ENCODE measurements around the gene GPR3. TPM values are rescaled to one million over a fixed set of nuclear protein-coding genes. Genes with fewer than 3 reads are reported as not detected.

The GPR3 gene
- total RNA-seq, 4 donors from 2014 or later: 0.55 to 1.9 TPM; not detected in 2

DNA sequence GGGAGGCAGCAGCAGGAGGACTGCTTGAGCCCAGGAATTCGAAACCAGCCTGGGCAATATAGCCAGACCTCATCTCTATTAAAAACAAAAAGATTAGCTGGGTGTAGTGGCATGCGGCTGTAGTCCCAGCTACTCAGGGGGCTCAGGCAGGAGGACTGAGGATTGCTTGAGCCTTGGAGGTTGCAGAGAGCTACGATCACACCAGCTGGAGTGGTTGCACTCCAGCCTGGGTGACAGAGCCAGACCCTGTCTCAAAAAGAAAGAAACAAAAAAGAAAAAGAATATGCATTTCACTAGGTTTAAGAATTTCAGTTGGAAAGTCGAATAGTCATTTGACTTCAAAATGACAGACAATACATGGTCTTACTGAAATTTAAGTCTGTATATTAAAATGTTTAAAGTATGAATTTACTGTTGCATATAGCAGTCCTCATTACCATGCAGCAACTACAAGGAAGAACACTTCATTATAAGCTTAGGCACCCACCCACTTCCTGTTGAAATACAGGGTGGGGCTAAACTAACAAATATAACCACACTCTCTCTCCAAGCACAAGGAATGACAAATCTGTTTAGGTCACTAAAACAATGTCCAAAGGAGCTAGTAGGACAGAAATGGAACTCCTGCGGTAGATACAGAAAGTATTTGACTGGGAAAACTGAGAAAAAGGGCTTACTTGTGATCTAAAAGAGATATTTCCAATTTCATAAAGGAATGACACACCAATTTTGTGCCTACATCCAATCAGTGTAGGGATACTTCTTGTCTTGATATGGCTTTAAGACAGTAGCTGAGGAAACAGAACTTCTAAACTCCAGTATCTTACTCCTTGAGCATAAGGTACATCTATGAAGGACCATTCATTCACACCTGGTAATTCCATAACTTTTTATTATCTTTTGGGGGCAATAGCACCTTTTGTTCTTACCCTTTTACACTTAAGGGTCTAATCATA, 44.1 kb downstream of the GPR3 start:
- no peak overlapping the region for H3K4me3 ChIP-seq
- H3K9me3 ChIP-seq: no peaks in the 10 kb centered on the region
- H3K4me1 ChIP-seq: peaks cover 14 to 15% of the 10 kb centered on the region in 2 donors
- intact Hi-C loops (cut with DNase I; ENCODE audit: low total_unique reads): no loop called here
- H3K27ac ChIP-seq: peak overlapping the region; percentile 40 to 75
- no peak for DNase-seq
- peak in 1 of 2 donors; percentile 58 for TF ChIP-seq POLR2A (IDR thresholded peaks at IDR 0.05)
- TF ChIP-seq, protein P1, sequence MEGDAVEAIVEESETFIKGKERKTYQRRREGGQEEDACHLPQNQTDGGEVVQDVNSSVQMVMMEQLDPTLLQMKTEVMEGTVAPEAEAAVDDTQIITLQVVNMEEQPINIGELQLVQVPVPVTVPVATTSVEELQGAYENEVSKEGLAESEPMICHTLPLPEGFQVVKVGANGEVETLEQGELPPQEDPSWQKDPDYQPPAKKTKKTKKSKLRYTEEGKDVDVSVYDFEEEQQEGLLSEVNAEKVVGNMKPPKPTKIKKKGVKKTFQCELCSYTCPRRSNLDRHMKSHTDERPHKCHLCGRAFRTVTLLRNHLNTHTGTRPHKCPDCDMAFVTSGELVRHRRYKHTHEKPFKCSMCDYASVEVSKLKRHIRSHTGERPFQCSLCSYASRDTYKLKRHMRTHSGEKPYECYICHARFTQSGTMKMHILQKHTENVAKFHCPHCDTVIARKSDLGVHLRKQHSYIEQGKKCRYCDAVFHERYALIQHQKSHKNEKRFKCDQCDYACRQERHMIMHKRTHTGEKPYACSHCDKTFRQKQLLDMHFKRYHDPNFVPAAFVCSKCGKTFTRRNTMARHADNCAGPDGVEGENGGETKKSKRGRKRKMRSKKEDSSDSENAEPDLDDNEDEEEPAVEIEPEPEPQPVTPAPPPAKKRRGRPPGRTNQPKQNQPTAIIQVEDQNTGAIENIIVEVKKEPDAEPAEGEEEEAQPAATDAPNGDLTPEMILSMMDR (IDR thresholded peaks at IDR 0.05): no peak
- no peaks in the 10 kb centered on the region for H3K27me3 ChIP-seq
- no peaks in the 10 kb centered on the region for H3K36me3 ChIP-seq

GRCh38 chr1:27438621-27439061, 46.2 kb downstream of the GPR3 start:
- H3K4me1 ChIP-seq: peaks cover 7 to 15% of the 10 kb centered on the region in 2 donors
- TF ChIP-seq, protein P1 (IDR thresholded peaks at IDR 0.05): no peak
- TF ChIP-seq POLR2A (IDR thresholded peaks at IDR 0.05): no peak
- no peaks in the 10 kb centered on the region for H3K27me3 ChIP-seq
- DNase-seq: no peak
- intact Hi-C loops (cut with DNase I; ENCODE audit: low total_unique reads): no loop called here
- no peak overlapping the region for H3K4me3 ChIP-seq
- H3K27ac ChIP-seq: no peak overlapping the region
- H3K36me3 ChIP-seq: no peaks in the 10 kb centered on the region
- no peaks in the 10 kb centered on the region for H3K9me3 ChIP-seq

- TF ChIP-seq, protein P1 (IDR thresholded peaks at IDR 0.05): no peak
- TF ChIP-seq POLR2A (IDR thresholded peaks at IDR 0.05): no peak
- Histone ChIP-seq H3K9me3 (no peaks in the 10 kb centered on the region), H3K36me3 (no peaks in the 10 kb centered on the region), H3K4me1 (peaks cover 7 to 15% of the 10 kb centered on the region in 2 donors), H3K27me3 (no peaks in the 10 kb centered on the region), H3K27ac (no peak overlapping the region), H3K4me3 (no peak overlapping the region)
- intact Hi-C loops (cut with DNase I; ENCODE audit: low total_unique reads): no loop called here
- no peak for DNase-seq
Measured at GRCh38 chr1:27439150-27439549, 46.7 kb downstream of the GPR3 start.

DNA sequence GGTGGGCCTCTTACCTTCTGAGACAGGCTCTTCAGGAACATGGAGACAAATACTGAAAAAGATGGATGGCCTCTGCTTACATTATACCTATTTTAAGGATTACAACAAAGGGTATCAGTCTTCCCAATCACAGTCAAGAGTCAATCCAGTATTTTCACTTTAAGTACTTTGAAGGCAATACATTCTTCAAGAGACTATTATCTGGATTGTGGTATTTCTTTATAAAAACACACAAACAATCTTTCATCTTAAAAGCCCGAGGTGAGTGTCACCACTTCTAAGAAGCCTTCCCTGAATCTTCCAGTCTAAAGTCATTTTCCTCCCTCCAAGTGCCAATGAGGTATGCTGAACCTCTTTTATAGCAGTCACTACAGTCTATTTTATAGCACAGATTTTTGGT, 52.2 kb downstream of the GPR3 start:
- DNase-seq: no peak
- no peaks in the 10 kb centered on the region for H3K27me3 ChIP-seq
- intact Hi-C loops (cut with DNase I; ENCODE audit: low total_unique reads): no loop called here
- no peaks in the 10 kb centered on the region for H3K9me3 ChIP-seq
- no peak for TF ChIP-seq POLR2A (IDR thresholded peaks at IDR 0.05)
- TF ChIP-seq, protein P1 (IDR thresholded peaks at IDR 0.05): no peak
- H3K4me1 ChIP-seq: no peaks in the 10 kb centered on the region
- H3K4me3 ChIP-seq: no peak overlapping the region
- no peaks in the 10 kb centered on the region for H3K36me3 ChIP-seq
- no peak overlapping the region for H3K27ac ChIP-seq

Other genes with a start within 250 kb of the GPR3 start
- 10 to 100 TPM in 2 of 4 donors, 1 to 10 TPM in 2; 3.1 to 33.6 (median 18.4) TPM for gene SLC9A1, start 237.5 kb upstream of the GPR3 start, total RNA-seq
- 10 to 100 TPM in 3 of 4 donors, 1 to 10 TPM in 1; 5.6 to 45.8 (median 34.2) TPM for gene WDTC1, start 158.0 kb upstream of the GPR3 start, total RNA-seq
- 10 to 100 TPM in 2 of 4 donors, 1 to 10 TPM in 2; 9.7 to 43.9 (median 18.6) TPM for gene TMEM222, start 70.5 kb upstream of the GPR3 start, total RNA-seq
- 10 to 100 TPM in 1 of 4 donors, 1 to 10 TPM in 2, not detected in 1; 1.6 to 11.3 (median 4.8) TPM for gene SYTL1, start 50.6 kb upstream of the GPR3 start, total RNA-seq
- gene MAP3K6, start 25.7 kb upstream of the GPR3 start, total RNA-seq: 100 to 1,000 TPM in 1 of 4 donors, 10 to 100 TPM in 3; 10.9 to 124 (median 16.5) TPM
- 1 to 10 TPM in 3 of 4 donors, not detected in 1; 2.1 to 4.7 (median 2.4) TPM for gene FCN3, start 17.8 kb upstream of the GPR3 start, total RNA-seq
- under 1 TPM in 1 of 4 donors, not detected in 3; 0.69 TPM for gene CD164L2, start 9.3 kb upstream of the GPR3 start, total RNA-seq
- gene WASF2, start 97.5 kb downstream of the GPR3 start, total RNA-seq: 100 to 1,000 TPM in 1 of 4 donors, 10 to 100 TPM in 3; 27.2 to 178 (median 41.1) TPM
- 100 to 1,000 TPM in 1 of 4 donors, 10 to 100 TPM in 3; 11.2 to 179 (median 50.7) TPM for gene AHDC1, start 211.5 kb downstream of the GPR3 start, total RNA-seq
- 10 to 100 TPM in 3 of 4 donors, 1 to 10 TPM in 1; 3.0 to 35.9 (median 18.8) TPM for gene FGR, start 242.6 kb downstream of the GPR3 start, total RNA-seq